Ammon's horn (tissue), 1 donor: ENCODE data around the gene PHACTR4.
"Not testable (repeated sequence)": the region's sequence is repeated elsewhere in the genome, so short reads cannot be mapped to it uniquely, and the experiment has no call there.

Experiments
- DNase-seq: peaks from one replicate; pipeline ENCODE4 v3.0.0-alpha.2; 2016; ENCODE audit warnings: low spot score

The PHACTR4 gene

DNA sequence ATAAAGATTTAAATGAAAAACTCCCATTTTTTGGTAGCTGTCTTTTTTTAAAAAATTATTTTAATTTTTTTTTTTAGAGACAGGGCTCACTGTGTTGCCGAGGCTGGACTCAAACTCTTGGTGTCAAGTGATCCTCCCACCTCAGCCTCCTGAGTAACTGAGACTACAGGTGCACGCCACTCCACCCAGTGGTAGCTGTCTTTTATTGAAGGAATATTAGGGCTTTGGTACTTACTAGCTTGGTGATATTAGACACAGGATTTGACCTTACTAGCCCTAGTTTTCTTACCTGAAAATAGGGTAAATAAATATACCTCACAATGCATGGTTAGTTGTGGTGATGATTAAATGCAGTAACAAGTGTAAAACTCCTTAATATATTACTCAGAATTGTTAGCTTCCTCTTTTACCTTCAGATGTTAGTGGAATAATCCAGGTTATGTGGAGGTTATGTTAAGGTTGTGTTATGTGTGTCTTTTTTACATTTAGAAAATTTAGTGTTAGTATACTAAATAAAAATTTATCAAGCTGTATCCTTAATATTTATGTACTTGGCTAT lies 66.8 kb downstream of the PHACTR4 start:
- DNase-seq, result no peak

DNA sequence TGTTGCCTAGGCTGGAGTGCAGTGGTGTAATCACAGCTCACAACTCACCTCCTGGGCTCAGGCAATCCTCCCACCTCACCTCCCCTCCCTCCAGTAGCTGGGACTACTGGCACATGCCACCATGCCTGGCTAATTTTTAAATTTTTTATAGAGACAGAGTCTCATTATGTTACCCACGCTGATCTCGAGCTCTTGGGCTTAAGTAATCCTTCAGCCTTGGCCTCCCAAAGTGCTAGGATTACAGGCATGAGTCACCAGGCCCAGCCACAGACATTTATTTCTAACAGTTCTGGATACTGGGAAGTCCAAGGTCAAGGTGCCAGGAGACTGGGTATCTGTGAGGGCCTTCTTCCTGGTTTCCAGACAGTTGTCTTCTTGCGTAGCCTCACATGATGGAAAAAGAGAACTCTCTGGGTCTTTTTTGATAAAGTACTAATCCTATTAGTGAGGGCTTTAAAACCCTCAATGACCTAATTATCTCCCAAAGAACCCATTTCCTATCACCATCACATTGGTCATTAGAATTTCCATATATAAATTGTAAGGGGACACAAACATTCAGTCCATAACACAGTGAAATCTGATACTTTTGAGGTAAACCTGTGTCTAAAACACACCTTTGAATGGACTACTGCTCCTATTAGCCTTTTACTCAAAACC lies 67.9 kb downstream of the PHACTR4 start:
- DNase-seq, result no peak

DNA sequence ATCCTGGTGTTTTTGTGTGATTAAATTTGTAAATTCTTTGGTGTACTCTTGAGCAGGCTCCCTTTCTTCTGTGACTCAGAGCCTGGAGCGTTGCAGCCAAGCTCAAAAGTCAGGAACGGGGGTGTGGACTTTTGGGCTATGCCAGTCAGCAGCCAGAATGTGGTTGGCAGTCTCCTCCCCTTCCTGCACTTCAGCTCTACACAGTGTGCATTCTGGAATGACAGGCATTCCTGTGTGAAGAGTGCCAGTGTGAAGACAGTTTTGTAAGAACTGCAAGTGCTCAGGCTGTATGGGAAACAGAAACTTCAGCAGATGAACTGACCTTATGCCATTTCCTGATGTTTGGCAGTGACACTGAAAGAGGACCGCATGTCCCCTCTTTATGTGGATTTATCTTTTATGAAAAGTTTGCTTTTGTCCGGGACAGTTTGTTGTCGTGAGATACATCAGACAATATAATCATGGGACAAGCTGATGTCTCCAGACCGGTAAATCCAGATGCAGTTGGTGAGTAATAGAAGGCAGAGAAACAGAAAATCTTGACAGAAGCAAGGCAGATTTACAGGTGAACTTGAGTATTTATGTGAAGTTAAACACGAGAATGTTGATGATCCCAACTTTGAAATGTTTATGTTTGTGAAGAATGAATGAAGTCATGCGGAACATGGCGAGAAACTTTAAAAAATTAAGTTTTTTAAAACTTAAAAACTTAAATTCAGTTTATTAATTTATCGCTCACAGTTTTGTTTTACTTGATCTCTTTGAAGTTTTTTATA lies 68.6 kb downstream of the PHACTR4 start:
- peak; percentile 79 for DNase-seq

DNA sequence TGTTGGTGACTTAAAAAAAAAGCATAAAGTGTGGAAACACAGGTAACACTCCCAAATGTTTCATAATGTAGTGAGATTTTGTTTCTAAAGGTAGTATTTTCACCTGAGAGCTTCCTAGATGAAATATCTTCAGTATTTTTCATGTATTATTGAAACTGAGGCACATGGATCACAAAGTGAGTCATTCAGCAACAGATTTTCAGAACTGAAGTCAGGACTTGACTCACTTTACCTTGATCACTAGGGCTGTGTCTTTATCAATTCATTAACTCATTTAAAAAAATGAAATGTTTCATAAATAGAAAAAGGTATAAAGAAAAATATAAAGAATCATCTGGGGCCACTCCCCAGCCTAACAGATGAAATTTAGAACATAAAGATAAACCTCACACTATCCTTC lies 69.8 kb downstream of the PHACTR4 start:
- DNase-seq, result no peak

DNA sequence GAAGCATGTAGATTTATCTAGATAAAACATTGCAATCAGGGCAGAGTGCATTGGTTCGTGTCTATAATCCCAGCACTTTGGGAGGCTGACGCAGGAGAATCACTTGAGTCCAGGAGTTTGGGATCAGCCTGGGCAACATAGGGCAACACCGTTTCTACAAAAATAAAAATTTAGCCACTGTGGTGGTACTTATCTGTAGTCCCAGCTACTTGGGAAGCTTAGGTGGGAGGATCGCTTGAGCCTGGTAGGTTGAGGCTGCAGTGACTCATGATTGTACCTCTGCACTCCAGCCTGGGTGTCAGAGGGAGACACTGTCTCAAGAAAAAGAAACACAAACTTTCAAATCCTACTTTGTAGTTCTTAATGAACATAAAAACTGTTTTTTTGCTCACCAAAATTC lies 72.1 kb downstream of the PHACTR4 start:
- no peak for DNase-seq

DNA sequence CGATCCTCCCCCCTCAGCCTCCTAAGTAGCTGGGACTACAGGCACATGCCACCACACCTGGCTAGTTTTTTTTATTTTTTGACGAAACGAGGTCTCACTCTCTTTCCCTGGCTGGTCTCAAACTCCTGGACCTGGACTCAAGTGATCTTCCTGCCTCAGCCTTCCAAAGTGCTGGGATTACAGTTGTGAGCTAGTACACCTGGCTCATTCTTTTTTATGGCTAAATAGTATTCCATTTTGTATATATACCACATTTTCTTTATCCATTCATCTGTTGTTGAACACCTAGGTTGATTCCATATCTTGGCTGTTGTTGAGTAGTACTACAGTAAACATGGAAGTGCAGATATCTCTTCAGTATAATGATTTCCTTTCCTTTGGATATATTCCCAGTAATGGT lies 74.0 kb downstream of the PHACTR4 start:
- no peak for DNase-seq

DNA sequence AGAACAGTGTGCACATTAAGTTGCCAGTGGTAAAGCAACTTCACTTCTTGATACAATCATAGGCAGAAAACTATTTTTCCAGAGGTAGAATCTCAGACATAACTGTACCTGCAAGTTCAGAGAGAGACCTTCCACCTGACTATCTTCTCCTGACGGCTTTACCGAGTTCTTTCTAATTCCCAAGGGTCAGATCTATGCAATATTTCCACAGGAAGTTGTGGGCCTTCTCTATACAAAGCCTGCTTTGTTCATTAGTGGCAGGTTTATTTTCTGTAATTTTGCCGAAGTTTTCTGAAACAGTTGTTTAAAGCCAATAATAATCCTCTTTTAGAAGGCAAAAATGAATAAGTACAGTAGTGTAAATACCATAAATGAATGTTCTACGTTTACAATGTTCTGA lies 78.1 kb downstream of the PHACTR4 start:
- no peak for DNase-seq

DNA sequence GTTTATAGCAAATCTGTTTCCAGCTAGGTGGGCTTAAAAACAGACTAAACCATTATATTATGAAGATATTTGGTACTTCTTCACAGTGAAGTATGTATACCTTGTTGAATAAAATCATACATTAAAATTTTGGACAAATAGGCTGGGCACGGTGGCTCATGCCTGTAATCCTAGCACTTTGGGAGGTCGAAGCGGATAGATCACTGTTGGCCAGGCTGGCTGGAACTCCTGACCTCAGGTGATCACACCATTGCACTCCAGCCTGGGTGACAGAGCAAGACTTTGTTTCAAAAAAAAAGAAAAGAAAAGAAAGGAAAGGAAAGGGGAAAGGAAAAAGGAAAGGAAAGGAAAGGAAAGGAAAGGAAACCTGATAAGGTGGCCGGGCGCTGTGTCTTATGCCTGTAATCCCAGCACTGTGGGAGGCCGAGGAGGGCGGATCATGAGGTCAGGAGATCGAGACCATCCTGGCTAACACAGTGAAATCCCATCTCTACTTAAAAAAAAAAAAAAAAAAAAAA lies 78.6 kb downstream of the PHACTR4 start:
- DNase-seq, result not testable (repeated sequence)

DNA sequence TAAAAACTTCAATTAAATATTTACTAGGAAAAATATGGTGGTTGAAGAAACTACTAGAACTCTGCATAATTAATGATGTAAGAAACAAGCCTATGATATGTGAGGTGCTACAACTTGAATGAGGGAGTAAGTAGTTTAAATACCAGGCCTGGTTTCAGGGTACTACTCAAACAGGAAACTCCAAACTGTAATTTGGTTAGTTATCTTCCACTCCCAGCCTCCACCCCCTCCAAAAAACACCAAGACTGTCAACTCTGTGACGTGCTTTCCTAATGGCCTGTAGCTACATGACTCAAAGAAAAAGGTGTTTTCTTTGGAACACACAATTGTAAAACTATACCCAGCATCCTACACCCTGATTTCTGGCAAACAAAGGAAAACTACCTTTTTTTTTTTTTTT lies 80.4 kb downstream of the PHACTR4 start:
- no peak for DNase-seq

DNA sequence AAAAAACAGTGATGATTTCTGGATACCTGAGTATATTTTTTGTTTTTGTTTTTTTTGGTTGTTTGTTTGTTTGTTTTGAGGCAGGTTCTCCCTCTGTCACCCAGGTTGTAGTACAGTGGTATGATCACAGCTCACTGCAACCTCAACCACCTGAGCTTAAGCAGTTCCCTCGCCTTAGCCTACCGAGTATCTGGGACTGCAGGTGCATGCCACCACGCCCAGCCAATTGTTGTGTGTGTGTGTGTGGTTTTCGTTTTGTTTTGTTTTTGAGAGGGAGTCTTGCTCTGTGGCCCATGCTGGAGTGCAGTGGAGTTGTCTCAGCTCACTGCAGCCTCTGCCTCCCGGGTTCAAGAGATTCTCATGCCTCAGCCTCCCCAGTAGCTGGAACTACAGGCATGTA lies 81.0 kb downstream of the PHACTR4 start:
- no peak for DNase-seq

DNA sequence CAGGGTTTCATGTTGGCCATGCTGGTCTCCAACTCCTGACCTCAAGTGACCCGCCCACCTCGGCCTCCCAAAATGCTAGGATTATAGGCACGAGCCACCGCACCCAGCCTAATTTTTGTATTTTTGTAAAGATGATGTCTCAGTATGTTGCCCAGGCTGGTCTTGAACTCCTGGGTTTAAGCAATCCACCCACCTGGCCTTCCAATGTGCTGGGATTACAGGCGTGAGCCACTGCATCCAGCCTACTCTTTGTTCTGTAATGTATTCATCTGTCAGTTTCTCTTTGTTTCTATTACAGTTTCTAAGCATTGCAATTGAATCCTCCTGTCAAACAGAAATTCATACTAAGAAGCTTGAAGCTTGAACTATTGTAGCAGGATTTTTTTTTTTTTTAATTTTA lies 81.5 kb downstream of the PHACTR4 start:
- DNase-seq, result no peak

DNA sequence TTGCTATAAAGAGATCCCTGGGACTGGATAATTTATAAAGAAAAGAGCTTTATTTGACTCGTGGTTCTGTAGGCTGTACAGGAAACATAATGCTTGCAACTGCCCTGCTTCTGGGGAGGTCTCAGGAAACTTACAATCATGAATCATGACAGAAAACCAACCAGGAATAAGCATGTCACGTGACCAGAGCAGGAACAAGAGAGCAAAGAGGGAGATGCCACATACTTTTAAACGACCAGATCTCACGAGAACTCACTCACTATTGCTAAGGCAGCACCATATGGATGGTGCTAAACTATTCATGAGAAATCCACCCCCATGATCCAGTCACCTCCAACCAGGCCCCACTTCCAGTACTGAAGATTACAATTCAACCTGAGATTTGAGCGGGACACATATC lies 86.5 kb downstream of the PHACTR4 start:
- no peak for DNase-seq

DNA sequence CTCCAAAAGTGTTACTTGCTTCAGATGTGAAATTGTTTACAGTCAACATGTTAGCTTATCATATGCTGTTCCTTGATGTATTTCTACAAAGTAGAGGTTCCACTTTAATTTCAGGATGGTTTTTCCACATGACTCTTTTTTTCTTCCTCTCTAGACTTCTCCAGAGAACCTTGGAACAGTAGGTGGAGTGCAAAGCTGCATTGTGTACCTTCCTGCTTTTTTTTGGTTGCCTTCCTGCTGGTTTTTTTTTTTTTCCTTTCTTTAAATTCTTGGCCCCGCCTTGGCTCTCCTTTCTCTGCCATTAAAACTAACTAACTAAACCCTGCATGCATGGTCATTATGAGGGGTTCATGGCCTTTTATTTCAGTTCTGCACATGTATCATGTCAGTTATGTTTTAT lies 88.1 kb downstream of the PHACTR4 start:
- DNase-seq, result no peak

DNA sequence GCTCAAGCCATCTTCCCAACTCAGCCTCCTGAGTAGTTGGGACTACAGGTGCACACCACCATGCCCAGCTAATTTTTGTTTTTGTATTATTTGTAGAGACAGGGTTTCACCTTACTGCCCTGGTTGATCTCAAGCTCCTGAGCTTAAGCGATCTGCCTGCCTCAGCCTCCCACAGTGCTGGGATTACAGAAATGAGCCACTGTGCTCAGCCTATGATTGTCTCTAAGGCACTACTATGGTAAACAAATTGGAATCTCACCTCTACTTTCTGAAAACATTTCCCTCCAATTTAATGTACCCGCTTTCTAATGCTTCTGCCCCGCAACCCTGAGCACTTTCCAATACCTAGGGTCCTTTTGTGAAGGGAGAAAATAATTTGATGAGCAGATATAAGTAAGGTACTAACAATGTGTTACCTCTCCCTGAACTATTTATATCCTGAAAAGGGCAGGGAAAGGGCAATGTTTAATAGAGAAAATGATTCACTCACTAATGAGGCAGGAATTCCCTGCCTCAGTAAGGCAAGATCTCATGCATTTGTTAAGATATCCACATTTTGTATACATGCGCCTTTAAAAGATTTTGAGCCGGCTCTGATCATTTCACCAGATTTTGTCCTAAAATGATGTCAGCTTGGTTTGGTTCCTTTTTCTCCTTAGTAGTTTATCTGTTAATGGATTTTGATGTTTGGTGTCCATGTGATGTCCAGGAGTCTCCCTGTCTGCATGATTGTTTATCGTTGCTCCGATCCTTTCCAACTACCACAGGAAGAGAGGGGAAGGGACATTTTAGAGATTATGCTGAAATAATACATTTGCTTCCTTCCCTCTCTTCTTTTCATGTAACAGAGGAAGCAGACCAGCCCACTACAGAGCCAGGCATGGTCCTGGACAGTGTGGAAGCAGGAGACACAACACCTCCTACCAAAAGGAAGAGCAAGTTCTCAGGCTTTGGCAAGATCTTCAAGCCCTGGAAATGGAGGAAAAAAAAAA lies 89.0 kb downstream of the PHACTR4 start:
- DNase-seq, result no peak

DNA sequence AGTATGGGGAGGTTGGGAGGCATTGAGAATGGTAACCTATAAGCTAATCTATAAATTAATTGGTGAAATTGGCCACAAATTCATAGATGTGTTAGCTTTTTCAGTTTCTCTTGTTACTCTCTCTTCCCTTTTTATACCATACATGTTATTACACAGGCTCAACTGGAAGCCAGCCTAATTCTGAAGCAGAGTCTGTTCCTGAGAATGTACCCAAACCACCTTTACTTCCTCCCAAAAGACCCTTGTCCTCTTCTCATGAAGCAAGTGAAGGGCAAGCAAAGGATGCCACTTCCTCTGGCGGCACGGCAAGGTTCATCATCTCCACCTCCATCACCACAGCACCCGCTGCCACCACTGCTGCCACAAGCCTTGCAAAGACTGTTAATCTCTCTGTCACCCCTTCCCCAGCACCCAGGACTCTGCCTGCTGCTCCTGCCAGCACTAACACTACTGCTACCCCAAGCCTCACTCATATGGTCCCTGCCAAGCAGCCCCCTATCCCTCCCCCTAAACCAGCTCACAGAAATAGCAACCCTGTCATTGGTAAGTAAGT lies 96.8 kb downstream of the PHACTR4 start:
- no peak for DNase-seq

DNA sequence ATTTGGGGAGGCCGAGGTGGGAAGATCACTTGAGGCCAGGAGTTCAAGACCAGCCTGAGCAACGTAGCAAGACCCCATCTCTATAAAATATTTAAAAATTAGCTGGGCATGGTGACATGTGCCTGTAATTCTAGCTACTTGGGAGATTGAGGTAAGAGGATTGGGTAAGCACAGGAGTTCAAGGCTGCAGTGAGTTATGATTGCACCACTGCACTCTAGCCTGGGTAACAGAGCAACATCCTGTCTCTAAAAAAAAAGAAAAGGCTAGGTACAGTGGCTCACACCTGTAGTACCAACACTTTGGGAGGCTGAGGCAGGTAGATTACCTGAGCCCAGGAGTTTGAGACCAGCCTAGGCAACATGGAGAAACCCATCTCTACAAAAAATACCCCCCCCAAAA lies 100.6 kb downstream of the PHACTR4 start:
- no peak for DNase-seq

DNA sequence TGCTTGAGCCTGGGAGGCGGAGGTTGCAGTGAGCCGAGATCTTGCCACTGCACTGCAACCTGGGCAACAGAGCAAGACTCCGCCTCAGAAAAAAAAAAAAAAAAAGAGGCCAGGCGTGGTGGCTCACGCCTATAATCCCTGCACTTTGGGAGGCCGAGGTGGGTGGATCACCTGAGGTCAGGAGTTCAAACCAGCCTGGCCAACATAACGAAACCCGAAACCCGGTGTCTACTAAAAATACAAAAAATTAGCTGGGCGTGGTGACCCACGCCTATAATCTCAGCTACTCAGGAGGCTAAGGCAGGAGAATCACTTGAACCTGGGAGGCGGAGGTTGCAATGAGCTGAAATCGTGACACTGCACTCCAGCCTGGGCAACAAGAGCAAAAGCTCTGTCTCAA lies 110.0 kb downstream of the PHACTR4 start:
- DNase-seq, result not testable (repeated sequence)

DNA sequence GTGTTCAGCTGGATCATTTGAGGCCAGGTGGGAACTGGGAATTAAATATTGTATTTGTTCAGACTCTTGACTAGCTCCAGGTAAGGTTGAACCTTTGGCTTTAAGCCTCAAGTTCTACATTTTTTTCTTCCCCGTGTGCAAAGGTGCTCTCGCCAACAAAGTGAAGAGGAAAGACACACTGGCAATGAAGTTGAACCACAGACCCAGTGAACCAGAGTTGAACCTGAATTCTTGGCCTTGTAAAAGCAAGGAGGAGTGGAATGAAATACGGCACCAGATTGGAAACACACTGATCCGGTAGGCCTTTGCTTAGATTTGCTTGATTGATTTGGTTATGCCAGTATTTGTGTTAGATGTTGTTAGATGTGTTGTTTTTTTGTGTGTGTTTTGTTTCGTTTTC lies 110.8 kb downstream of the PHACTR4 start:
- no peak for DNase-seq

DNA sequence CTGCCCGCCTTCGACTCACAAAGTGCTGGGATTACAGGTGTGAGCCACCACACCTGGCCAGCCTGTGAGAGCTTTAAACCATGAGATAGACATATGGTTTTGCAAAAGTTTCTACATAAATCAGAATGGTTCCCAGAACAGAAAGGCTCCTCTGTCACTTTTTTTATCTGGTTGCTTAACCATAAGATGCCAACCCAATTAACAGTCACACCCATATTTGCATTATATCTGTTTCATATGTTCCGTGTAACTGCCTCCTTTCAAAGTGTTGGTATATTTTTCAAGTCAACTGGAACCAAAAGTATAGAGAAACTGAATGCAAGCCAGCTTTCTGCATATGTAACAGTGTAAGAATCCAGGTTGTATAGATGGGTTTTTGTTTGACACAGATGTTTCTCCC lies 112.6 kb downstream of the PHACTR4 start:
- DNase-seq, result no peak

DNA sequence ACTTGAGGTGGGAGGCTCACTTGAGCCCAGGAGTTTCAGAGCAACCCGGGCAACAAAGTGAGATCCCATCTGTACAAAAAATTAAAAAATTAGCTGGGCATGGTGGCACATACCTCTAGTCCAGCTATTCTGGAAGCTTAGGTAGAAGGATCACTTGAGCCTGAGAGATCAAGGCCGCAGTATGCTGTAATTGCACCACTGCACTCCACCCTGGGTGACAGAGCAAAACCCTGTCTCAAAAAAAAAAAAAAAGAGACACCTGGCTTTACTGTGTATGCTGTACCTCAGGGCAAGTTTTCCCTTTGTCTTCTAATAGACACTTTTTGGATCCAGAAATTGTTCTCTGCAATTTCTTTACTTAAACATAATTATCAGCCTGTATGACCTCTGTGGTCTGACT lies 113.2 kb downstream of the PHACTR4 start:
- DNase-seq, result no peak

DNA sequence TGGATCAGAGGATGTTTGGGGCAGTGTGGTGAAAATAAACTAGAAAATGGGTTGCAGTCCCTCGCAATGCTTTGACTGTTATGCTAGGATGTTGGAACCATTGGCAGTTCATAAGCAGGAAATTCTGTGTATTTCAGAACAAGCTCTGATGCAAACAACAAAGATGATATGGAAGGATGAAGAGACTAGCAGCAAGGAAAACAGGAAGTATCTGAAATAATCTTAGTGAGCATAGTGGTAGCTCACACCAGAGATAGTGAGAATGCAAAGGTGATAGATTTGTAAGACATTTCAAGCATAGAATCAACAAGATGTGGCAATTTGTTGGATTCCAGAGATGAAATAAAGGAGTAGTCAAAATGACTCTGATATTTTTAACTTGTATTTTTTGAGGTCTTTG lies 125.2 kb downstream of the PHACTR4 start:
- DNase-seq, result no peak

DNA sequence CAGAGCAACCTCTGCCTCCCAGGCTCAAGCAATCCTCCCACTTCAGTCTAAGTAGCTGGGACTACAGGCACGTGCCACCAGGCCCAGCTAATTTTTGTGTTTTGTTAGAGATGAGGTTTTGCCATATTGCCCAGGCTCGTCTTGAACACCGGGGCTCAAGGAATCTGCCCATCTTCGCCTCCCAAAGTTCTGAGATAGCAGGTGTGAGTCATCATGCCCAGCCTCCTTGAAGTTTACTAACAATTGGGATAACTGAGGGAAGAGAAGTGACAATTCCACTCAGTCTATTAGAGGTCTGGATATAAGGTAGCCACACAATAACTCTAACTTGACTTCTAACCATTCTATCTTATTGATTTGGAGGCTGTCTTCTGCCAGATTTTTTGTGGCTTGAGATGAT lies 130.0 kb downstream of the PHACTR4 start:
- DNase-seq, result no peak
